GM21526 (cell line): Measurements from ENCODE around the gene CIROP.
A peak's percentile ranks its signal among the peaks of the same experiment; 100 is the strongest.

Experiments used
- ATAC-seq: cut with Tn5 transposase; IDR thresholded peaks from one replicate; pipeline ENCODE4 v1.9.1; 2021; ENCODE audit warnings: moderate library complexity; ENCODE audit not compliant: unreplicated experiment, low FRiP score

CIROP gene

DNA sequence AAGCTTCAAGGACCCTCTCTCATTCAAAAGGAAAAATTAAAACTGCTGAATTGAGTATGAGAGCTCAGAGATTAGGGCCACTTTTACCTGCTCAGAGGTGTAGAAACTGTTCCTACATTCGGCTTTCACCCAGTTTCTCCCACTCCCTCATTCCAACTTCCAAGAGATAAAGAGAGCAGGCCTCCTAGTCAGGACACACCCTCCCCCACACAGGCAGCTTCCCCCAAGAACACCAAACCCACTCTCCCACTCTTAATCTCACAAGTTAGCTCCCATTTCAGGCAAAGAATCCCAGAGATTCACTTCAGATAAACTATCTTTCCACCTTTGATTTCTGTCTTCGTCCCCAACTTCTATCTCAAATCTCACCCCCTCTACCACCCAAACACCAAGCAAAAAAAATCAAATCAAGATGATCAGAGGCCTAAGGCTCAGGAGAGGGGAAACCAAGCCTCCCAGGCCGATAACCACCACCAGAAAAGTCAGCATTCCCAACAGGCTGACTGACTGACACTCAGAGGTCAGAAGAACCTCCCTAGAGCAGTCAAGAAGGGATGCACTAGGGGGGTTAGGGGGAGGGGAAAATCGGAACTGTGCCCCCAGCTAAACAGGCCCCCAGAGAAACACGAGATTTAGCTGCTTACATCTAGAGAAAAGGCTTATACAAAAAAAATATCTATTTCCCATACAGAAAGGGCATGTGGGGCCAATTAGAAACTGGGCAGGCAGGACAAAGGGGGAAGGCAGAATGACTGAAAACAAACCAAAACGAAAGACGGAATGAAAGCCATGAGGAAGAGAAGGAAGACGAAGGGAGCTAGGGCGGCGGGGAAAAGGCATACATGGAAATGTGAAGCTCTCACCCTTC is 34.3 kb downstream of the CIROP start:
- ATAC-seq, result no peak

DNA sequence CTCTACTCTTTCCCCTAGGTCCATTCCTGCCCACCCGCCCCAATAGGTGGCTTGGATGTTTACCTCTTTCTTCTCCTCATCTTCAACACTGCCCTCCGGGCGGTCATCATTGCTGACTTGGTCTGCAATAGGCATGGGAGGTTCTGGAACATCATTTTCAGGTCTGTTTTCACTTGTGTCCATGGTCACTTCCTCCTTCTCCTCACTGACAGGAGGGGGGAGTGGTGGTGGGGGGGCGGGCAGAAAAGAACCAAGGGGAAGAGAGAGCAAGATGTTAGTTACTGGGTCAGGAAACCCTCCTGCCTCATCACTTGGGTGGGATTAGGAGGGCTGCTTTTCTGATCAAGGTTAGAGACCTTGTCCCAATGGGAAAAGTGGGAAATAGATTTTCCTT is 35.4 kb downstream of the CIROP start:
- no peak for ATAC-seq

- ATAC-seq, result no peak
Observed at GRCh38 chr14:23068789-23069412, 35.9 kb downstream of the CIROP start.

- ATAC-seq, result no peak
Observed at GRCh38 chr14:23067847-23068788, 36.7 kb downstream of the CIROP start.

DNA sequence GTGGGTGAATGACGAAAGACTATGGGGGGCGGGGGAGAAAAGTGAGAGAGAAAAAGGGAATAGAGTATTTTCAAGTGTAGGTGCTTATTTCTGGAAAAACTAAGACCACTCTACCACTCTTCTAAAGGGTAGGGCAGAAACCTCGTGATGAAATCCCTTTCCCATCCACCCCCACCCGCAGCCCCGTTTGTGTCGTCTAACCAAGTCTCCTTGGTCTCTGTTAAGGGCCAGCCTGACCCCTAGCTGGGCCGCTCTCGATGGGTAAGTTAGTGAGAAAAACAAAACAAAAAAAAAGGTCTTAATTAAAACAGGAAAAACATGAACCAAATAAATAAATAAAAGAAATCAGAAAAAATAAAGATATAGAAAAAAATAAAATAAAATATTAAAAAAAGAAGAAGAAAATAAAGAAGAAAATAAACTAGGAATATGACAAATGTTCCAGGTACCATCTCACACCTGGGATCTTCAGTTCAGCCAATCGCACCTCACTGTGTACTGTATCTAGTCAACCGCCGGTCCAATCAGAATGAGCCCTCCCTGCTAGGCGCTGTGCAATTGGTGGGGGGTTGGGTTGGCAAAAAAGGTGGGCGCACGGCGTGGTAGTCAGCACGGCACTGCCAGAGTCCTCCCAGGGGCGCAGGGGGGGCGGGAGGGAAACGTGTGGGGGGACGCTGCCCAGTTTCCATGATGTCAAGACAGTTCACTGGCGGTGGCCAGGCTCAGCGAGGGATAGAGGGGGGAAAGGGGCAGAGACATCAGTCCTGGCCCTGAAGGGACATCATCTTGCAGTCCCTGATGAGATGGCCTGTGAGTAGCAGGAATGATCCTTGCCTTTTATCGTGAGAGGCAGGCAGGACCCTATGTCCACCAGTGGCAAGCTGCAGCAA is 37.7 kb downstream of the CIROP start:
- ATAC-seq, result no peak

DNA sequence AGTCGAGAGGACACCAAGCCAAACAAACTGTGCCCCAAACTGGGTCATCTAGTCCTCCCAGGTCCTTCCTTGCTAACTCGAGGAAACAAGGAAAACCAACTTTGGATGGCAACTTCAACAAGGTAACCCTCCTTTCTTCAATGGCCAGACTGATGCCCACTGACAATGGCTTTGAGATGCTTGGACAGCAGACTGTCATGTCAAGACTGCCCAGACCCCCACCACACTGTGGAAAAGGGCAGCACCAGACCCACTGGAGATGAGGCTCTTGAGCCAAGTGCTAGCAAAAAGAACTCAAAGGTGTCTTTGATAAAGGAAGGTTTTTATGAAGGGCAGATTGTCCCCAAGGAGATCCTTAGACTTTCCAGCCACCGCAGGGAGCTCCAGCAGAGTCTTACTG is 38.4 kb downstream of the CIROP start:
- no peak for ATAC-seq

DNA sequence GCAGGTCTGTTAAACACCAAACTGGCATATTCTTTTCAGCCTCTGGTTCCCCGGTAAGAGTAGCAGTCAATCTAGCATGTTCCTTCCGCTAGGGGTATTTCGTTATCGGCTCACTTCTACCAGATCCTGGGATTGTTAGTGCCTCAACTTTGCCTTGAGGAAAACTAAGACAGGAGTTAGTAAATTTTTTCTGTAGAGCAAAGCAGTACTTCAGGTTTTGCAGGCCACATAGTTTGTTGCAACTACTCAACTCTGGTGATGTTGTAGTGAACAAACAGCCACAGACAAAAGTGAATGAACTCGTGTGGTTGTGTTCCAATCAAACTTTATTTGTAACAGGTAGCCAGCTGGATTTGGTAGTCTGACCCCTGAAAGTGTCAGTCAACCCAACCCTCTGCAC is 41.2 kb downstream of the CIROP start:
- no peak for ATAC-seq

DNA sequence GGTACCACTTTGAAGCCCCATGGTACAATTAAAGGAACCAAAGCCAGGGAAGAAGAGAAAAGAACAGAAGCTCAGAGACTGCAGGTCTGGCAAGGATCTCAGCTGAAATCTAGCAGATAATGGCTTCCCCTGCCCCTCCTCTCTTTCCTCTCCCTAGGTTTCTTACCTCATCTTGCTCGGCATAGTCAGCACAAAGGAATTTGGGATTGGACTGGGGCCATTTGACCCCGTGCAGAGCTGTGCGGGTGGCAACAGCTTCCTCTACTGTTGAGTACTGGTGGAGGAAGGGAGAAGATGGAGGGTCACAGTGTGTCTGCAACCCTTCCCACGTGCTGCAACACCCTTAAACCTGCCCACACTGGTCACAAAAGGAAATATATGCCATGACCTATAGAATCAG is 42.8 kb downstream of the CIROP start:
- no peak for ATAC-seq

GRCh38 chr14:23060536-23061260 is 44.1 kb downstream of the CIROP start:
- no peak for ATAC-seq

DNA sequence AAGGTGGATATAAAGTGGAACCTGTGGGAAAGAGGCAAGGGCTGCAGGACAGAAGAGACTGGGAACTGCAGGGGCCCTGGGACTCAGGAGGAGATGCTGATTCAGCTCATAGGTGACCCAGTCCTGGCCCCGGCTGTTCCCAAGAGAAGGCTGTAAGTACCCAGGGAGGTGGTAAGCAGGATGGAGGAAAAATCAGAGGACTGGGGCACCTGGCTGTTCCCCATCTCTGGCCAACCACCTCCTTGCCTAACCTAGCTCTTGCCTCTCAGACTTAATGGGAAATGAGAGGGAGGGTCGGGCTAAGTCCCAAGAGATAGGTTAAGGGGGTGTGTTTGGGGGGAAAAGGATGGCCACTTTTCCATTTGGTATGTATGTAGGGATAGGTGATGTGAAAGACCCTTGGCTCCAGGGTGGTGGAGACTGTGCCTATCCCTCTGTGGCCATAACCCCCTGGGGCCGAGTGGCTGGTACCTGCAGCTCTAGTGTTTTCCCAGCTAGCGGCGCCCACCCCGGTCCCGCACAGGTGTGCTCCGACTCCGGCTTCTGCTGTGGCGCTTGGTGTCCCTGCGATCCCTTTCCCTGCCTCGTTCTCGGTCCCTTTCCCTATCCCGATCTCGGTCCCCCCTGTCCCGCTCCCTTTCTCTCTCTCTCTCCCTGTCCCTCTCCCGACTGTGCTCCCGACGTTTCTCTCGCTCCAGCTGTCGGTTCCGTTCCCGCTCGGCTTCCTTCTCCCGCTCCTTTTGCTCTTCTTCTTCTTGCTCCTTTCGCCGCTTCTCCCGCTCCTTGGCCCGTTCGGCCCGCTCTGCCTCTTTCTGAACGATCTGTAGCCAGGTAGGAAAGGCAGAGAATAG is 45.9 kb downstream of the CIROP start:
- ATAC-seq, result no peak

GRCh38 chr14:23057757-23058653 is 46.8 kb downstream of the CIROP start:
- peak; percentile 56 for ATAC-seq

DNA sequence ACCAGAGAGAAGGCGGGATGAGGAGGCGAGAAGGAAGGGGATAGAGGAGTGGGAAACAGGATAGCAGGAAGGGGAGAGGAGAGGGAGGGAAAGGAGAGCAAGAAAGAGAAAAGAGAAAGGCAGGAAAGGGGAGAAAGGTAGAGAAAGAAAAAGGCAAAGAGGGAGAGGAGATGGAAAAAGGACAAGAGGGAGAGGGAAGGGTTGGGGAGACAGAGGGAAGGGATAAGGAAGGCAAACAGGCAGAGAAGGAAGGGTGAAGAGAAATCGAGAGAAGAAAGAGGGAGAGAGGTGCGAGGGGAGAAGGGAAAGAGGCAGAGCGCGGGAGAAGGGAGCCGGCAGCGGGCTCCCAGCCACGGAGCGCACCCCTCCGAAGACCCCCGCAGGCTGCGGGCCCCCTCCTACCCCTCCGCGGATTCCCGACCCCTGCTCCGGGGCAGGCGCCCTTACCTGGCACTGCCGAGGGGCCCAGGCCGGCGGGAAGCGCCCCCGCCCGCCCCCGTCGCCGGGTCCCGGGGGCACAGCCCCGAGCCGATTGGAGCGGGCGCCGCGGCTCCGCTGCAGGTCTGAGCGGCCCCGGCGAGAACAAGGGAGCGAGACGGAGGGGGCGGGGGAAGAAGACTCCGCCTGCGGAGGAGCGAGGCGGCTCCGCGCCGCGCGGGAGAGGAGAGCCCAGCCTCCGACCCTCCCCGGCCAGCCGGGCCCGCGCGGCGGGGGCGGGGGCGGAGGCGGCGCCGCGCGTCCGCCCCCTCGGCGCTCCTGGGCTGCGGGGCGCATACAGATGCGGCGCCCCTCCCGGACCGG is 47.6 kb downstream of the CIROP start, which contains the start of gene CDH24:
Gene CDH24, minus strand, starts transcription at position 565 of the 801 bp plus-strand sequence. CDS start 1,787 bp downstream, outside the sequence.
- ATAC-seq, result peak; percentile 39

GRCh38 chr14:23056145-23056955 is 48.4 kb downstream of the CIROP start:
- peak; percentile 46 for ATAC-seq

GRCh38 chr14:23055621-23056144 is 49.1 kb downstream of the CIROP start:
- ATAC-seq, result no peak

DNA sequence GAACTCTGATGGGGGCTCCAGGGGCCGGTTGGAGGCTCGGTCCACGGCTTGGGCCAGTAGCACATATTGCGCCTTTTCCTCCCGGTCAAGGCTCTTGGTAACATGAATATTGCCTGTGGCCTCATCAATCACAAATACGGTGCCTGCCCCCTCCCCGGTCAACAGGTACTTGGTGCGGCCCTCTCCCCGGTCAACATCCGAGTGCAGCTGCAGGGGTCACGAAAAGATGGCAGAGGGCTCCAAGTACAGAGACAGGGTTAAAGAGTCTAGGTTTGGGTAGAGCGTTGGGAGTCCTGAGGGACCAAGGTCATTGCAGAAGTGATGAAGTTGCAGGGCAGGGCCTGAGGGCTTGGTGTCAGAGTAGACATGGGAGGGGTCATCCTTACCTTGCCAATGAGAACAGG is 49.6 kb downstream of the CIROP start:
- ATAC-seq, result no peak
